B cell (primary cell): ENCODE data around the gene MYL12B. TPM values are rescaled to one million over a fixed set of nuclear protein-coding genes. Genes with fewer than 3 reads are reported as not detected.

ENCODE experiments used
- ATAC-seq: fragments of 200-7000 bp; cut with Tn5 transposase; one replicate; pipeline ENCODE4 v1.10.0; 2021; ENCODE audit warnings: low read depth, mild to moderate bottlenecking, moderate number of reproducible peaks, moderate library complexity
- CTCF ChIA-PET: fragments of 350-600 bp; sonication (Branson Sonifier 250); formaldehyde crosslinking; loops from one replicate; lab custom pipeline; 2021; ENCODE audit warnings: antibody characterized with exemption, inconsistent platforms; lab: Charles Lee
- POLR2A ChIA-PET: fragments of 350-600 bp; sonication (Branson Sonifier 250); formaldehyde crosslinking; loops from one replicate; lab custom pipeline; 2021; ENCODE audit warnings: antibody characterized with exemption; lab: Charles Lee
- DNase-seq: peaks from one replicate; pipeline ENCODE4 v3.0.0; 2013
- H2AFZ ChIP-seq: 2 replicates; pipeline ENCODE4 v1.6.1; 2012; ENCODE audit warnings: mild to moderate bottlenecking, low read depth, low read length; ENCODE audit not compliant: insufficient read depth, poor library complexity, severe bottlenecking
- H3K27ac ChIP-seq, 2 donors: 1 replicate in 1 of 2; 2 replicates in 1 of 2; pipeline ENCODE4 v1.5.1; 2012 to 2013; ENCODE audit warnings: low read length in 2 of 2, mild to moderate bottlenecking in 2 of 2, moderate library complexity in 1 of 2
- H3K27me3 ChIP-seq, 4 experiments: fragments of 200-600 bp in 1 of 4; sonication (generic) in 1 of 4; replicated peaks in 1 of 4; 1 replicate in 2 of 4; 2 replicates in 2 of 4; pipeline versions ENCODE4 v1.6.1 to v1.7.0; 2013 to 2016; ENCODE audit warnings: low read length in 3 of 4, mild to moderate bottlenecking in 2 of 4, mixed read lengths in 1 of 4, moderate library complexity in 1 of 4; ENCODE audit not compliant: insufficient read depth in 4 of 4, control insufficient read depth in 3 of 4; ENCODE audit errors: control extremely low read depth in 1 of 4
- H3K36me3 ChIP-seq, 2 experiments: replicated peaks in 1 of 2; 1 replicate in 1 of 2; 2 replicates in 1 of 2; pipeline versions ENCODE4 v1.6.1 to v1.7.1; 2013; ENCODE audit warnings: low read length in 1 of 2; ENCODE audit not compliant: insufficient read depth in 2 of 2, control insufficient read depth in 1 of 2; ENCODE audit errors: control extremely low read depth in 1 of 2, extremely low read depth in 1 of 2
- H3K4me1 ChIP-seq, 2 donors: fragments of 200-600 bp in 1 of 2; sonication (generic) in 1 of 2; 1 replicate in 1 of 2; 2 replicates in 1 of 2; pipeline versions ENCODE4 v1.5.1 to v1.6.1; 2013 to 2017; ENCODE audit warnings: low read length in 2 of 2; ENCODE audit not compliant: control insufficient read depth in 2 of 2, insufficient read depth in 2 of 2
- H3K4me2 ChIP-seq: replicated peaks from 2 replicates; pipeline ENCODE3; 2012; ENCODE audit warnings: mild to moderate bottlenecking, low read depth, low read length; ENCODE audit not compliant: poor library complexity, severe bottlenecking
- H3K4me3 ChIP-seq, 5 experiments: fragments of 200-600 bp in 1 of 5; sonication (generic) in 1 of 5; 1 replicate in 3 of 5; 2 replicates in 2 of 5; pipeline versions ENCODE4 v1.5.1 to v1.7.0; 2011 to 2016; ENCODE audit warnings: low read length in 4 of 5, mild to moderate bottlenecking in 4 of 5, low read depth in 2 of 5, control low read depth in 1 of 5, moderate library complexity in 1 of 5; ENCODE audit not compliant: insufficient read depth in 1 of 5; ENCODE audit errors: control extremely low read depth in 1 of 5, extremely low read depth in 1 of 5
- H3K79me2 ChIP-seq: fragments of 200-600 bp; sonication (generic); one replicate; pipeline ENCODE4 v1.6.0; 2016; ENCODE audit warnings: low read length; ENCODE audit not compliant: control insufficient read depth, insufficient read depth
- H3K9ac ChIP-seq: fragments of 200-600 bp; sonication (generic); 2 replicates; pipeline ENCODE4 v1.6.1; 2017; ENCODE audit warnings: mild to moderate bottlenecking, low read length, moderate library complexity
- H3K9me3 ChIP-seq, 3 donors: one replicate each; pipeline versions ENCODE4 v1.6.1 to v1.7.1; 2013; ENCODE audit warnings: low read length in 2 of 3; ENCODE audit not compliant: control insufficient read depth in 2 of 3, insufficient read depth in 1 of 3; ENCODE audit errors: control extremely low read depth in 1 of 3
- H4K20me1 ChIP-seq: 2 replicates; pipeline ENCODE4 v1.6.0; 2012; ENCODE audit warnings: mild to moderate bottlenecking, low read length; ENCODE audit not compliant: insufficient read depth, control insufficient read depth, poor library complexity, severe bottlenecking
- H3K27ac Mint-ChIP-seq: one replicate; pipeline ENCODE4 v1.8.0; 2021; ENCODE audit warnings: mixed read lengths
- H3K27me3 Mint-ChIP-seq: one replicate; pipeline ENCODE4 v1.8.0; 2021; ENCODE audit warnings: mixed read lengths
- H3K4me1 Mint-ChIP-seq: one replicate; pipeline ENCODE4 v1.8.0; 2021; ENCODE audit warnings: mixed read lengths
- H3K4me3 Mint-ChIP-seq: one replicate; pipeline ENCODE4 v1.8.0; 2021; ENCODE audit warnings: mixed read lengths
- H3K9me3 Mint-ChIP-seq: one replicate; pipeline ENCODE4 v1.8.0; 2022; ENCODE audit warnings: mixed read lengths; ENCODE audit not compliant: insufficient read depth
- EZH2 ChIP-seq: IDR thresholded peaks from 2 replicates; pipeline ENCODE4 v1.6.1; 2012; ENCODE audit warnings: borderline replicate concordance, low read depth, mild to moderate bottlenecking, moderate library complexity, low read length; ENCODE audit not compliant: insufficient read depth, poor library complexity, severe bottlenecking
- WGBS: methylation state at CpG from one replicate; pipeline ENCODE4 v1.1.5; 2013; ENCODE audit warnings: missing lambda C conversion rate; ENCODE audit not compliant: insufficient coverage; 5-methylcytosine and 5-hydroxymethylcytosine counted together
- intact Hi-C: fragments of 100-400 bp; cut with micrococcal nuclease; formaldehyde crosslinking; loops from one replicate; pipeline ENCODE4 v1.10.0; 2022
- polyA plus RNA-seq: library from polyadenylated mRNA; depleted of rRNA; stranded (reverse); fragments of >200 nt; gene quantifications from 2 replicates; pipeline ENCODE4 v1.2.3, GENCODE V29; 2012
- total RNA-seq, 2 donors: library from RNA; stranded (reverse); fragments of 120-200 nt in 1 of 2; gene quantifications; 1 replicate in 1 of 2; 2 replicates in 1 of 2; pipeline versions ENCODE4 v1.2.3 to v1.2.4, GENCODE V29; 2013 to 2022
- TF ChIP-seq, protein P1 (sequence below): fragments of 200-600 bp; IDR thresholded peaks from one replicate; pipeline ENCODE4 v1.8.0; 2022; ENCODE audit warnings: antibody characterized with exemption, mild to moderate bottlenecking

MYL12B gene
- total and polyA plus RNA-seq, 2 donors (not counting 1 experiment from before 2014, with no cell fraction given), result 127 to 139 TPM

DNA sequence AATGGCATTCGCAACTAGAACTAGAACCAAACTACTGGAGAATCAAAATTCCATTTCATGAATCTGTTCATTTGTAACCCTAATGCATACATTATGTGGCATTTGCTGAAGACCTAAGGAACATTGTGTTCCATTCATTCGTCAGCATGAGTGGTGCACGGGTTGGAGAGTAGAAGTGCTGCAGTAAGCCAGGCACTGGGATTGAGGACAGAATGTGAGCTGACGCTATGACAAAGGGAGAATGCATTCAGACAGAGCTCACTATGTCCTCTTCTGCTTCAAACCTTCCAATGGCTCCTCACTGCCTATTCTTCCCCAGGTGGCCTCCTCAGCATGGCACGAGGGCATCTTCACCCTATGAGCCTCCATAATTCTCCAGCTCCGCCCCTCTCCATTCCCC, 35.9 kb upstream of the MYL12B start:
- Histone ChIP-seq H3K4me1 (no peaks in the 10 kb centered on the region), H3K27ac (no peak overlapping the region), H3K9ac (no peak overlapping the region), H3K36me3 (no peaks in the 10 kb centered on the region), H3K4me3 (no peak overlapping the region), H3K79me2 (no peaks in the 10 kb centered on the region), H2AFZ (no peak overlapping the region), H3K27me3 (no peaks in the 10 kb centered on the region), H4K20me1 (no peaks in the 10 kb centered on the region), H3K4me2 (no peak overlapping the region), H3K9me3 (no peaks in the 10 kb centered on the region)
- Mint-ChIP-seq H3K27me3 (no peaks in the 10 kb centered on the region), H3K4me1 (no peaks in the 10 kb centered on the region), H3K9me3 (no peaks in the 10 kb centered on the region), H3K4me3 (no peak overlapping the region), H3K27ac (no peak overlapping the region)
- ChIA-PET POLR2A (no interaction called here), CTCF (interaction anchor here (1.1 kb wide), 1 partner anchor 232 kb away, joined by 3 read pairs; no protein-coding TSS in a partner anchor)
- TF ChIP-seq, protein P1, sequence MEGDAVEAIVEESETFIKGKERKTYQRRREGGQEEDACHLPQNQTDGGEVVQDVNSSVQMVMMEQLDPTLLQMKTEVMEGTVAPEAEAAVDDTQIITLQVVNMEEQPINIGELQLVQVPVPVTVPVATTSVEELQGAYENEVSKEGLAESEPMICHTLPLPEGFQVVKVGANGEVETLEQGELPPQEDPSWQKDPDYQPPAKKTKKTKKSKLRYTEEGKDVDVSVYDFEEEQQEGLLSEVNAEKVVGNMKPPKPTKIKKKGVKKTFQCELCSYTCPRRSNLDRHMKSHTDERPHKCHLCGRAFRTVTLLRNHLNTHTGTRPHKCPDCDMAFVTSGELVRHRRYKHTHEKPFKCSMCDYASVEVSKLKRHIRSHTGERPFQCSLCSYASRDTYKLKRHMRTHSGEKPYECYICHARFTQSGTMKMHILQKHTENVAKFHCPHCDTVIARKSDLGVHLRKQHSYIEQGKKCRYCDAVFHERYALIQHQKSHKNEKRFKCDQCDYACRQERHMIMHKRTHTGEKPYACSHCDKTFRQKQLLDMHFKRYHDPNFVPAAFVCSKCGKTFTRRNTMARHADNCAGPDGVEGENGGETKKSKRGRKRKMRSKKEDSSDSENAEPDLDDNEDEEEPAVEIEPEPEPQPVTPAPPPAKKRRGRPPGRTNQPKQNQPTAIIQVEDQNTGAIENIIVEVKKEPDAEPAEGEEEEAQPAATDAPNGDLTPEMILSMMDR, result no peak
- no peak for TF ChIP-seq EZH2
- DNase-seq, result no peak
- ATAC-seq, result no peak
- intact Hi-C loops, result no loop called here
- 96% methylated on average over 5 of the region's 6 CpGs for WGBS

DNA sequence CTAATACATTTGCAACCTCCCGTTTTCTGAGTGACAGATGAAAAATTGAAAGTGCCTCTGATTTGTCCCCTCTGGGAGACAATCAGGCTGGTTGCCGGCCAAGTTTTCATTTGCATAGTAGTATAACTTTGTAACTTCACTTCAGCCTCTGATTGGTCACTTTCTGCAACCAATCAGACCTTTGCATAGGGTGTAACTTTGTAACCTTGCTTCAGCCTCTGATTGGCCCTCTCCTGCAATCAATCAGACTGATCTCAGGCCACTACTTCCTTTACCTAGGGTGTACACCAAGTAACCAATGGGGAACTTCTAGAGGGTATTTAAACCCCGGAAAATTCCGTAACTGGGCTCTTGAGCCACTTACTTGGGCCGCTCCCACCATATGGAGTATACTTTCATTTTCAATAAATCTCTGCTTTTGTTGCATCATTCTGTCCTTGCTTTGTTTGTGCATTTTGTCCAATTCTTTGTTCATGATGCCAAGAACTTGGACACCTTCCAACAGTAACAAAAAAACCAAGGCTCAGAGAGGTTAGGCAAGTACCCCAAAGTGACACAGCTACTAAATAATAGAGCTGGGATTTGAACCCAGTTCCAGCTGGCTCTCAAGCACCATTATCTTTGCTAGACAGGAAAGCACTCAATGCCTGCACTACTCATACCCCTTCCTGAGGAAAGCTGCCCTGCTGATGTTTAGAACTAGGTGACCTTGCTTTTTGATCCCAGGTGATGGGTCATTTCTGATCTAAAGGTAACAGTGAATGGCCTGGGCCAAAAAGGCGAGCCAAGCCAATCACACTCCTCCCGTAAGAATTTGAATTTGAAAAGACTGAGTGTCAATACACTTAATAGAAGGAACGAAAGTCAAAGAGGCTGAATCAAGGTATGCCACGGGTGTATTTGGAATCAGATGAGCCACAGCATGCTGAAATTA, 31.3 kb upstream of the MYL12B start:
- Histone ChIP-seq H3K27me3 (no peaks in the 10 kb centered on the region), H3K36me3 (no peaks in the 10 kb centered on the region), H3K9ac (no peak overlapping the region), H3K27ac (no peak overlapping the region), H3K4me2 (no peak overlapping the region), H3K4me1 (no peaks in the 10 kb centered on the region), H3K9me3 (no peaks in the 10 kb centered on the region), H4K20me1 (no peaks in the 10 kb centered on the region), H2AFZ (no peak overlapping the region), H3K4me3 (no peak overlapping the region), H3K79me2 (no peaks in the 10 kb centered on the region)
- ChIA-PET POLR2A (no interaction called here), CTCF (interaction anchor here (0.6 to 0.7 kb wide), 2 partner anchors 24 to 46 kb away, joined by 3 read pairs; no protein-coding TSS in a partner anchor)
- H3K4me1 Mint-ChIP-seq, result no peaks in the 10 kb centered on the region
- no peaks in the 10 kb centered on the region for H3K9me3 Mint-ChIP-seq
- no peak for DNase-seq
- no peak overlapping the region for H3K27ac Mint-ChIP-seq
- no peaks in the 10 kb centered on the region for H3K27me3 Mint-ChIP-seq
- H3K4me3 Mint-ChIP-seq, result no peak overlapping the region
- no peak for TF ChIP-seq EZH2
- TF ChIP-seq, protein P1, result no peak
- ATAC-seq, result no peak
- 89% methylated on average over 8 of the region's 9 CpGs for WGBS
- intact Hi-C loops, result no loop called here
